Peyer's patch (tissue), 4 donors: Measurements from ENCODE around the gene MT2A. TPM values are rescaled to one million over a fixed set of nuclear protein-coding genes. Genes with fewer than 3 reads are reported as not detected.
A peak's percentile ranks its signal among the peaks of the same experiment; 100 is the strongest.

Experiments
- DNase-seq, 3 donors: peaks; one replicate each; pipeline ENCODE4 v3.0.0-alpha.2; 2017 to 2019
- H3K27ac ChIP-seq, 4 donors: fragments of 200-600 bp; sonication (generic); one replicate each; pipeline ENCODE4 v1.5.1; 2016 to 2019
- H3K27me3 ChIP-seq, 2 donors: fragments of 200-600 bp; sonication (generic); one replicate each; pipeline ENCODE4 v1.5.1; 2019
- H3K36me3 ChIP-seq, 3 donors: fragments of 200-600 bp; sonication (generic); one replicate each; pipeline ENCODE4 v1.5.1; 2016 to 2019
- H3K4me1 ChIP-seq, 4 donors: fragments of 200-600 bp; sonication (generic); one replicate each; pipeline ENCODE4 v1.5.1; 2016 to 2019
- H3K4me3 ChIP-seq, 4 donors: fragments of 200-600 bp; sonication (generic); 1 replicate in 3 of 4; 2 replicates in 1 of 4; pipeline ENCODE4 v1.5.1; 2016 to 2019; ENCODE audit warnings: mild to moderate bottlenecking in 1 of 4
- H3K9me3 ChIP-seq, 4 donors: fragments of 200-600 bp; sonication (generic); one replicate each; pipeline ENCODE4 v1.5.1; 2016 to 2019; ENCODE audit warnings: mild to moderate bottlenecking in 1 of 4
- POLR2A ChIP-seq, 2 donors: fragments of 450-650 bp; IDR thresholded peaks; one replicate each; pipeline ENCODE4 v1.5.1; 2017; ENCODE audit warnings: antibody characterized with exemption in 2 of 2, mild to moderate bottlenecking in 2 of 2, moderate library complexity in 2 of 2
- total RNA-seq, 4 donors: library from RNA; depleted of rRNA; stranded (reverse); fragments of >200 nt; gene quantifications; one replicate each; pipeline ENCODE4 v1.1.0, GENCODE V29; 2016
- TF ChIP-seq, protein P1 (sequence below), 6 experiments: fragments of 450-650 bp in 4 of 6; fragments of 200-600 bp in 2 of 6; sonication (generic) in 1 of 6; IDR thresholded peaks; one replicate each; pipeline ENCODE4 v1.5.1; 2017 to 2019; ENCODE audit warnings: antibody characterized with exemption in 6 of 6, mild to moderate bottlenecking in 3 of 6, moderate library complexity in 1 of 6

The MT2A gene
- total RNA-seq, 4 donors from 2014 or later = 33.2 to 1,072 (median 216) TPM

DNA sequence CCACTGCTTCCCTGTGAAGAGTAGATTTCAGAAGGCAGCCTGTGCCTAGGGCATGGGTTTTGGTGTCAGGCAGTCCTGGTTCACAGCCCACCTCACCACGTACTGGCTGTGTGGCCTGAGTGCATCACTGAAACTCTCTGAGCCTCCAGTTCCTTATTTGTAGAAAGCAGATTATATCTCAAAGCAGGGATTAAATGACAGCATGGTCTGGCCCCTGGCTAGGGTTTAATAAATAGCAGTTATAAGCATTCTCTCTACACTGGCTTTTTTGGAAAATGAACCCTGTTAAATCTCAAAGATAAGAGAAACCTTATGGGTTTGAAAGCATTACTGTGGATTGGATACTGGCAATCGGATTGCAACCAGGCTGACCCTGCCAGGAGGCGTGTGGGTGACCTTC lies 21.1 kb downstream of the MT2A start:
- no peak overlapping the region for H3K27ac ChIP-seq
- no peaks in the 10 kb centered on the region for H3K9me3 ChIP-seq
- TF ChIP-seq POLR2A (IDR thresholded peaks at IDR 0.05) = no peak
- TF ChIP-seq, protein P1, sequence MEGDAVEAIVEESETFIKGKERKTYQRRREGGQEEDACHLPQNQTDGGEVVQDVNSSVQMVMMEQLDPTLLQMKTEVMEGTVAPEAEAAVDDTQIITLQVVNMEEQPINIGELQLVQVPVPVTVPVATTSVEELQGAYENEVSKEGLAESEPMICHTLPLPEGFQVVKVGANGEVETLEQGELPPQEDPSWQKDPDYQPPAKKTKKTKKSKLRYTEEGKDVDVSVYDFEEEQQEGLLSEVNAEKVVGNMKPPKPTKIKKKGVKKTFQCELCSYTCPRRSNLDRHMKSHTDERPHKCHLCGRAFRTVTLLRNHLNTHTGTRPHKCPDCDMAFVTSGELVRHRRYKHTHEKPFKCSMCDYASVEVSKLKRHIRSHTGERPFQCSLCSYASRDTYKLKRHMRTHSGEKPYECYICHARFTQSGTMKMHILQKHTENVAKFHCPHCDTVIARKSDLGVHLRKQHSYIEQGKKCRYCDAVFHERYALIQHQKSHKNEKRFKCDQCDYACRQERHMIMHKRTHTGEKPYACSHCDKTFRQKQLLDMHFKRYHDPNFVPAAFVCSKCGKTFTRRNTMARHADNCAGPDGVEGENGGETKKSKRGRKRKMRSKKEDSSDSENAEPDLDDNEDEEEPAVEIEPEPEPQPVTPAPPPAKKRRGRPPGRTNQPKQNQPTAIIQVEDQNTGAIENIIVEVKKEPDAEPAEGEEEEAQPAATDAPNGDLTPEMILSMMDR (IDR thresholded peaks at IDR 0.05) = no peak
- DNase-seq = no peak
- peaks cover 0 to 4% (median 0%) of the 10 kb centered on the region in 3 donors for H3K36me3 ChIP-seq
- H3K4me1 ChIP-seq = peaks cover 0 to 8% (median 4%) of the 10 kb centered on the region in 4 donors
- H3K4me3 ChIP-seq = no peak overlapping the region
- H3K27me3 ChIP-seq = peaks cover 0 to under 1% of the 10 kb centered on the region in 2 donors

DNA sequence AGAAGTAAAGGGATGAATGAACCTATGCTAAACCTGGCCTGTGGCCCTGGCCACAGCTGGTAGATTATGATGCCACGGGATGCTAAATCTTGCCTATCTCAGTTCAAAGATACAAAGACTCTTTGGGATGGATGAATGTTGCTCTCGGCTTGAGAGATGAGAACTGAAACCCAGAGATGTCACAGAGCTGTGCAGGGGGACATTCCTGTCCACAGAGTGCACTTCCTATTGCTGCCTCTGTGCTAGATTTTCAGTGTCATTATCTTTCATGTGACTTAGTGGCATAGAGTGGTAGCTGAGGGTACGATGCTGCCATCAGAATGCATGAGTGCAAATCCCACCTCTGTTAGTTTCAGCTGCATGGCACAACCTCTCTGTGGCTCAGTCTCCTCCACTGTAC lies 21.8 kb downstream of the MT2A start:
- no peak overlapping the region for H3K27ac ChIP-seq
- DNase-seq = no peak
- peaks cover 0 to 4% (median 0%) of the 10 kb centered on the region in 3 donors for H3K36me3 ChIP-seq
- TF ChIP-seq POLR2A (IDR thresholded peaks at IDR 0.05) = no peak
- TF ChIP-seq, protein P1 (IDR thresholded peaks at IDR 0.05) = no peak
- no peak overlapping the region for H3K4me3 ChIP-seq
- no peaks in the 10 kb centered on the region for H3K9me3 ChIP-seq
- peaks cover 0 to 11% (median 3%) of the 10 kb centered on the region in 4 donors for H3K4me1 ChIP-seq
- peaks cover 0 to 6% of the 10 kb centered on the region in 2 donors for H3K27me3 ChIP-seq

DNA sequence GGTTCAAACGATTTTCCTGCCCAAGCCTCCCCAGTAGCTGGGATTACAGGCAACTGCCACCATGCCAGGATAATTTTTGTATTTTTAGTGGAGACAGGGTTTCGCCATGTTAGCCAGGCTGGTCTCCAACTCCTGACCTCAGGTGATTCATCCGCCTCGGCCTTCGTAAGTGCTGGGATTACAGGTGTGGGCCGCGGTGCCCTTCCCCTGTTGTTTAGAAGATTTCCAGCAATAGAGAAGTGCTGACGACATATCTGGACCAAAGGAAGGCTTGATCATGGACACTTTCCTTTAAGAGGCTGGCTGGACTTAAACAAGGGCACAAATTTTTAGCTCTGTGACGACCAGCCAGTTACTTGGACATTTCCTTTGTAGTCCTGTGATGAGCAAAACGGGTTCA lies 22.8 kb downstream of the MT2A start:
- DNase-seq = no peak
- H3K4me3 ChIP-seq = no peak overlapping the region
- no peaks in the 10 kb centered on the region for H3K9me3 ChIP-seq
- peaks cover 0 to 4% (median 0%) of the 10 kb centered on the region in 3 donors for H3K36me3 ChIP-seq
- H3K27me3 ChIP-seq = peaks cover 0 to 11% of the 10 kb centered on the region in 2 donors
- H3K27ac ChIP-seq = no peak overlapping the region
- TF ChIP-seq POLR2A (IDR thresholded peaks at IDR 0.05) = no peak
- TF ChIP-seq, protein P1 (IDR thresholded peaks at IDR 0.05) = no peak
- H3K4me1 ChIP-seq = peaks cover 0 to 17% (median 0%) of the 10 kb centered on the region in 4 donors

DNA sequence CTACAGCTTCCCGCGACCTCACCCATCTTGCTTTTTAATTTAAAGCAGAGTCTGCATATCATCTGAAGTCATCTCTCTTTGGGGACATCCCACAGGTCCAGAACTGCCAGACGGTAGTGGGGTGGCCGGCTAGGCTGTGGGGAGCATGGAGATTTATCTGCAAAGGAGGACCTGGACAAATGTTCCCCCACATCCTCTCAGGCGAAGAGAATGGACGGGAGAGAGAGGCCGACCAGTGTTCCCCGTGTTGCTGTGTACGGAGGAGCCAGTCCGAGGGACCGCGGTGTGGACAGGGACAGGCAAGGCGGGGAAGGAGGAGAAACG lies 23.4 kb downstream of the MT2A start:
- DNase-seq = no peak
- peaks cover 0 to 11% of the 10 kb centered on the region in 2 donors for H3K27me3 ChIP-seq
- peaks cover 0 to 17% (median 0%) of the 10 kb centered on the region in 4 donors for H3K4me1 ChIP-seq
- no peaks in the 10 kb centered on the region for H3K9me3 ChIP-seq
- peak overlapping the region; percentile 29 to 65 (median 46) for H3K4me3 ChIP-seq
- H3K27ac ChIP-seq = peak overlapping the region in 2 of 4 donors; percentile 52 to 78
- TF ChIP-seq POLR2A (IDR thresholded peaks at IDR 0.05) = no peak
- TF ChIP-seq, protein P1 (IDR thresholded peaks at IDR 0.05) = no peak
- peaks cover 0 to 1% (median 0%) of the 10 kb centered on the region in 3 donors for H3K36me3 ChIP-seq

DNA sequence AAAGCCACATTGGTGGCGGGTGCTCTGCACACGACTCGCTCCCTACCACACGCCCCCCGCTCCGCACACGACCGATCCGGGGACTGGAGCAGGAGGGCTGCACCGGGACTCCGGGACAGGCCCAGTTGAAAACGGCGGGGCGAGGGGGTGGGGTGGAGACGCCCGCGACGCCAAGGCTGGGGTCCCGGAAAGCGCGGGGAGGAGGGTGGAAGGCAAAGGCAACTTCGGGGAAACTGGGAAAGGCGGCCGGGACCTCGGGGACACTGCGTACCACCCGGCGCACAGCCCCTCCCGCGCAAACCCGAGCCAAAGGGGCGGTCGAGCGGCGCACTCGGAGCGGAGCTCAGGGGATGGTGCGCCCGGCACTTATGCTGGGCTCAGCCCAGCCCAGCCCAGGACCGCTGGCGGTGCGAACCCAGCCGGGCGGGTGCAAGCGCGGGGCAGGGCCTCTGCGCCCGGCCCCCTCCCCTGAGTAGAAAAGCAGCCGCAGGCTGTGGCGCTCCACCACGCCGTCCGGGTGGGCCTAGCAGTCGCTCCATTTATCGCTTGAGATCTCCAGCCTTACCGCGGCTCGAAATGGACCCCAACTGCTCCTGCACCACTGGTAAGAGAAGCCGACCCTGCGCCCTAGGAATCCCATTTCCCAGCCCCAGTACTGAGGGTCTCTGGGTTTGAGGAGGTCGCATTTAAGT lies 23.9 kb downstream of the MT2A start, which contains the start of gene MT1M:
MT1M (plus strand) TSS at position 504 of the 692 bp plus-strand sequence; CDS start at position 577, 73 bp downstream.
- Histone ChIP-seq H3K27ac (peak within 1 kb of the TSS; percentile 25 to 78 (median 44)), H3K9me3 (no peaks in the 10 kb centered on the region), H3K4me1 (peaks cover 0 to 17% (median 0%) of the 10 kb centered on the region in 4 donors), H3K36me3 (no peaks in the 10 kb centered on the region), H3K27me3 (peaks cover 0 to 11% of the 10 kb centered on the region in 2 donors), H3K4me3 (peak within 1 kb of the TSS; percentile 29 to 65 (median 46))
- TF ChIP-seq POLR2A (IDR thresholded peaks at IDR 0.05) = no peak
- TF ChIP-seq, protein P1 (IDR thresholded peaks at IDR 0.05) = no peak
- peak in 1 of 3 donors; percentile 86 for DNase-seq
